HG03108 (cell line): Measurements from ENCODE around the gene ICE1.
A peak's percentile ranks its signal among the peaks of the same experiment; 100 is the strongest.
"Not testable (repeated sequence)": the region's sequence is repeated elsewhere in the genome, so short reads cannot be mapped to it uniquely, and the experiment has no call there.

Source experiments
- ATAC-seq: cut with Tn5 transposase; IDR thresholded peaks from one replicate; pipeline ENCODE4 v1.9.1; 2021; ENCODE audit warnings: moderate library complexity; ENCODE audit not compliant: unreplicated experiment

ICE1 gene

GRCh38 chr5:5437227-5438172, 15.0 kb downstream of the ICE1 start:
- ATAC-seq = peak; percentile 59

GRCh38 chr5:5451863-5452262, 29.4 kb downstream of the ICE1 start:
- ATAC-seq = no peak

GRCh38 chr5:5453131-5453530, 30.7 kb downstream of the ICE1 start:
- no peak for ATAC-seq

GRCh38 chr5:5454391-5454790, 31.9 kb downstream of the ICE1 start:
- no peak for ATAC-seq

GRCh38 chr5:5456858-5457257, 34.4 kb downstream of the ICE1 start:
- no peak for ATAC-seq

- no peak for ATAC-seq
Measured at GRCh38 chr5:5460311-5460710, 37.8 kb downstream of the ICE1 start.

- no peak for ATAC-seq
Measured at GRCh38 chr5:5461012-5461411, 38.5 kb downstream of the ICE1 start.

- no peak for ATAC-seq
Measured at GRCh38 chr5:5464036-5464715, 41.7 kb downstream of the ICE1 start.

- ATAC-seq = no peak
Measured at GRCh38 chr5:5466227-5466626, 43.8 kb downstream of the ICE1 start.

- no peak for ATAC-seq
Measured at GRCh38 chr5:5467737-5468136, 45.3 kb downstream of the ICE1 start.

- no peak for ATAC-seq
Measured at GRCh38 chr5:5470933-5471332, 48.5 kb downstream of the ICE1 start.

- no peak for ATAC-seq
Measured at GRCh38 chr5:5473226-5473625, 50.7 kb downstream of the ICE1 start.

GRCh38 chr5:5474961-5475360, 52.5 kb downstream of the ICE1 start:
- ATAC-seq = no peak

- ATAC-seq = no peak
Measured at GRCh38 chr5:5475975-5476374, 53.5 kb downstream of the ICE1 start.

GRCh38 chr5:5479578-5479977, 57.1 kb downstream of the ICE1 start:
- ATAC-seq = not testable (repeated sequence)

- ATAC-seq = no peak
Measured at GRCh38 chr5:5480481-5481111, 58.1 kb downstream of the ICE1 start.

- ATAC-seq = no peak
Measured at GRCh38 chr5:5481206-5481605, 58.7 kb downstream of the ICE1 start.

- ATAC-seq = no peak
Measured at GRCh38 chr5:5481633-5482032, 59.2 kb downstream of the ICE1 start.

- no peak for ATAC-seq
Measured at GRCh38 chr5:5483350-5483749, 60.9 kb downstream of the ICE1 start.

GRCh38 chr5:5483880-5484598, 61.6 kb downstream of the ICE1 start:
- ATAC-seq = no peak

- ATAC-seq = no peak
Measured at GRCh38 chr5:5486122-5486521, 63.6 kb downstream of the ICE1 start.
